HG03108 (cell line): ENCODE results near the gene CAMK2A.

Experiments
- ATAC-seq: cut with Tn5 transposase; IDR thresholded peaks from one replicate; pipeline ENCODE4 v1.9.1; 2021; ENCODE audit warnings: moderate library complexity; ENCODE audit not compliant: unreplicated experiment

The CAMK2A gene

GRCh38 chr5:150279330-150280020, 10.1 kb downstream of the CAMK2A start:
- no peak for ATAC-seq

DNA sequence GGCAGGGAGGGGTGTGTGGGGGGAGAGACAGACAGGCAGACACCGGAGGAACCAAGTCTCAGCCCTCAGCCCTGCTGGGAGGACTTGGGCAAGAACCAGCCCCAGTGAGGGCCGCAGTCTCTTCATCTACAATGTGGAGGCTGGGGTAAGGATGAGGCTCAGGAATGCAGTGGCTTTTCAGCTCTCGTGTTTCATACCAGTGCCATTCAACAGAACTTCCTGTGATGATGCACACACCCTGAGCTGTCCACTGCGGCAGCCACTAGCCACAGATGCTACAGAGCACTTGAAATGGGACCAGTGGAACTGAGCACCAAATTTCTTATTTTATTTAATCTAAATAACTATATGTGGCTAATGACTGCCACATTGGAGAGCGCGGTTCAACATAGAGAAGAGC, 10.7 kb downstream of the CAMK2A start:
- no peak for ATAC-seq

DNA sequence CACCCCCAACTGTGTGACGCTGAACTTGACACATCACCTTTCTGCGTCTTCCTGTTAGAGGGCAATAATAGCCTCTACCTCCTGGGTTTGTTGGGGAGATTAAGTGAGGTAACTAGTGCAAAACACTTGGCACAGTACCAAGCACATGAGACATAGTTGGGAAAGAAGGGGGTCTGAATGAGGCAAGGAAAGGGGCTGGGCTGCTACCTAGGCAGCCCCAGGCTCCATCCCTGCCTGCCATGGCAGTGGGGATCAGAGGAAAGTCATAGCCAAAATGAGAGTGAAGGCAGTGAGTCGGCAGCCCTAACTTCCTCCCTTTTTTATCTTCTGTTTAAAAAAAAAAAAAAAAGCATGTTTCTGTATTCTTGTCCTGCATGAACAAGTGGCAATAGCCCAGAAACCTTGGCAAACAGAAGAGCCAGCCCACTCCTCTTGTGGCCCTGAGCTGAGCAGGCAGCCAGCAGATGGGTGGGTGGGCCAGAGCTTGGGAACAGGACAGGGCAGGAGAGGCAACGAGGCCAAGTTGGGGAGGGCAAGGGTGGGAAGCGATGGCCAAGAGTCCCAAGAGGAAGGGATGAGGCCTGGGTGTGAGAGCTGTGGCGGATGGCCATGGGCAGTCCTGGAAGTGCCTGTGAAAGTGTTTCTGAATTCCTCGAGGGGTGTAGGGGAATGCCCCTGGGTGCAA, 11.4 kb downstream of the CAMK2A start:
- ATAC-seq = no peak

DNA sequence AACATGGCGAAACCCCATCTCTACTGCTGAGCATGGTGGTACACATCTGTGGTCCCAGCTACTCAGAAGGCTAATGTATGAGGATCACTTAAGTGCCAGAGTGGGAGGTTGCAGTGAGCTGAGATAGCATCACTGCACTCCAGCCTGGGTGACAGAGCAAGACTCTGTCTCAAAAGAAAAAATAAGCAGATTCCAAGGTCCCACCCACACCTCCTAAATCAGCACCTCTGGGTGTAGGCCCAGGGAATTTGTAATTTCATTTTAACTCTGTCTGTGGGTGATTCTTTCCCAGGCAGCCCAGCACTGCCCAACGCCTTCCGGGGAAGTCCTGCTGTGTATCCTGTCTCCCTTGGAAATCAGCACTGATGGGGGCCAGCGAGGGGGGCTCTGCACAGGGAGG, 12.5 kb downstream of the CAMK2A start:
- ATAC-seq = no peak

- no peak for ATAC-seq
Observed at GRCh38 chr5:150274811-150275210, 14.8 kb downstream of the CAMK2A start.

DNA sequence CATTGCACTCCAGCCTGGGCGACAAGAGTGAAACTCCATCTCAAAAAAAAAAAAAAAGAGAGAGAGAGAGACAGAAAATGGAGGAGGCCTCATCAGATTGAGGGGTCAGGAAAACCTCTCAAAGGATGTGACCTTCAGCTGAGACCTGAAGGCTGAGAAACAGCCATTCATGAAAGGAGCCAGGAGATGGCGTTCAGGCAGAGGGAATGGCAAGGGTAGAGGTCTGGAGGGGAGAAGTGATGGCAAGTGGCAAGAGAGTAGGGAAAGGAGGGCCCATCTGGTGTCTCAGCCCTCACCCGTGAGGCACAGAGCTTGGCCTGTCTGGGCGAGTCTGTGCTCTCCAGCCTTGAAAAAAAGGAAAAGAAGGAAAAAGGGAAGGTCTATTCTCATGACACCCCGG, 17.0 kb downstream of the CAMK2A start:
- ATAC-seq = no peak

DNA sequence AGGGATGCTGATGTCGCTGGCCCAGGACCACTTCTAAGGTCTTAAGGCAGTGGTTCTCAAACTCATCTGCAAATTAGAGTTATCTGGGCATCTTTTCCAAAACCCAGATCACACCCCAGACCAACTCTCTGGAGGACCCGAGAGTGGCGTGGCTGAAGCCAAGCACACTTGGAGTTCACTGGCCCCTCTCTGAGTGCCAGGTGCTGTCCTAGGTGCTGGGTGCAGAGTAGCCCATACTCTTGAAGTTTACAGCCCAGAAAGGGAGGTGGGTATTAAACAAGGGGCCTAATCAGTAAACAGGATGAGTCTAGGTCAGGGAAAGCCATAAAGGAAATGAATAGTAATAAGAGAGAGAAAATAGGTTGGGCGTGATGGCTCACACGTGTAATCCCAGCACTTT, 17.6 kb downstream of the CAMK2A start:
- ATAC-seq = no peak

- no peak for ATAC-seq
Observed at GRCh38 chr5:150271296-150271692, 18.3 kb downstream of the CAMK2A start.

DNA sequence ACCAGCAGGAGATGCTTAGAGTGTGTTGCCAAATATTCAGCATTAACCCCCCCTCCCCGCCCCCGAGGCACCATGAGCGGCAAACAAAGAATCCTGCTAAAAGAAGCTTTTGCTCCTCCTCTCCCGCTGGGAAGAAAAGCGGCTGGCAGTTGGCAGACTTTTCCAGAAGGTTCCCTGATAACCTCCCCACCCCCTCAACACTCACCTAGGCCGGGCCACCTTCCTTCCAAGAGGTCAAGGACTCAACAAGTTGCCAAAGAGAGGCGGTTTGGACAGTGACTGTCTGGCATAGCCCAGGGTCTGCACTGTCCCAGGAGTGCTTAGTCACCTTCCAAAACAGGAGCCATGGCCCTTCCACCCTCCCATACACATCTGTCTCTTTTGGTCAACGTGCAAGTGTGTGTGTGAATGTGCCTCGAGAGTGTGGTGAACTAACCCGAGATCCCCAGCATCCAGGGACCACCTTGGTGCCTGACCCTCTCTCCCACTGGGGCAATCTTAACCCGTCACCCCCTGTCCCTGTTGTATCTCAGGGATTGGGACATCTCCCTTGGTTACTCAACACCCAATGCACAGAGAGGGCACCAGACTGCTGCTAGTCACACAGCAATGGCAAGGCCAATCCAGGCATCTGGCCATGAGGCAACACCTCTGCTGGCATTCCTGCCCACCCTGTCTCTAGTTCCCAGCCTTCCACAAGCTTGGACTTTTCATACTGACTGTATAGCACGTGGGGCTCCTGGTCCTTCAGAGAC, 18.9 kb downstream of the CAMK2A start:
- ATAC-seq = no peak

- no peak for ATAC-seq
Observed at GRCh38 chr5:150266871-150267291, 22.7 kb downstream of the CAMK2A start.

GRCh38 chr5:150265870-150266383, 23.6 kb downstream of the CAMK2A start:
- no peak for ATAC-seq

GRCh38 chr5:150264667-150265603, 24.6 kb downstream of the CAMK2A start:
- no peak for ATAC-seq

GRCh38 chr5:150263801-150264621, 25.6 kb downstream of the CAMK2A start:
- no peak for ATAC-seq

DNA sequence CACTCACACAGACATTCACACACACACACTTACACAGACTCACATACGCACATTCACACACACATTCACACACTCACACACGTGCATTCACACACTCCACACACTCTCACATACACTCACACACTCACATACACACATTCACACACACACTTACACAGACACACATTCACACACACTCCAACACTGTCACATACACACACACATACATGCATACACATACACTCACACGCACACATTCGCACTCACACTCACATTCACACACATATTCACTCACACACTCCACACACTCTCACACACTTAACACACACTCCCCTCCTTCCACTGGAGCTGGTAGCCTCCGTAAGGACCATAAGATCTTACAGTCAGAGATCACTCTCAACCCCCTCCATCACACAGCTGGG, 26.2 kb downstream of the CAMK2A start:
- ATAC-seq = no peak

DNA sequence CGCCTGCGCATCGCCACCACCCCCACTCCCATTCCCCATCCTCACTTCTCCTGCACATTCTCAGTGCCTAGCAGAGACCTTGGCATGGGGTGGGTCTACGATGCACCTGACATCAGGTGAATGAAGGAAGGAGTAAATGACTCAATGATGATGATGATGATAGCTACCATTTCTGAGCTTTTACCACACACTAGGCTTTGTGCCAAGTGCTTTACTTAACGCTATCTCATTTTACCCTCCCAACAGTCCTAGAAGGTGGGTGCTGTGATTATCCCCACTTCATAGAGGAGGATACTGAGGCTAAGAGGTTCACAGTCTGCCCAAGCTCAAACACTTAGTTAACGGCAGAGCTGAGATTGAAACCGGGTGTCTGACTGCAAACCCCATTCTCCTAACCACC, 27.1 kb downstream of the CAMK2A start:
- no peak for ATAC-seq

GRCh38 chr5:150261231-150261630, 28.3 kb downstream of the CAMK2A start:
- no peak for ATAC-seq

GRCh38 chr5:150258130-150258529, 31.4 kb downstream of the CAMK2A start:
- ATAC-seq = no peak

DNA sequence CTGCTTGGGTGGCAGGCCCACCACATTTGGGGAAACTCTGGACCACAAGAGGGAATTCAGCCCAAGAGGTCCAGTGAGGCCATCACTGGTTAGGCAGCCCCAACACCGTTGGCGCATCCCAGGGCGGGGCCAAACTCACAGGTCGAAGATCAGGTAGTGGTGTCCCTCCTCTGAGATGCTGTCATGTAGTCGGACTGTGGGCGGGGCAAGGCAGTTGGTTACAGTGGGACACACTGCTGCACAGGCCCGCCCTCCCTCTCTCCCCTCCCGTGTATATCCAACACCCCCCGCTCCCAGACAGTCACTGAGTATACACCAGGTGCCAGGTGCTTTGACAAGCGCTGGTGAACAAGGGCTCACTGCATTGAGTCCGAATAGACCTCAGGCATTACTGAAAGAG, 32.1 kb downstream of the CAMK2A start:
- no peak for ATAC-seq

DNA sequence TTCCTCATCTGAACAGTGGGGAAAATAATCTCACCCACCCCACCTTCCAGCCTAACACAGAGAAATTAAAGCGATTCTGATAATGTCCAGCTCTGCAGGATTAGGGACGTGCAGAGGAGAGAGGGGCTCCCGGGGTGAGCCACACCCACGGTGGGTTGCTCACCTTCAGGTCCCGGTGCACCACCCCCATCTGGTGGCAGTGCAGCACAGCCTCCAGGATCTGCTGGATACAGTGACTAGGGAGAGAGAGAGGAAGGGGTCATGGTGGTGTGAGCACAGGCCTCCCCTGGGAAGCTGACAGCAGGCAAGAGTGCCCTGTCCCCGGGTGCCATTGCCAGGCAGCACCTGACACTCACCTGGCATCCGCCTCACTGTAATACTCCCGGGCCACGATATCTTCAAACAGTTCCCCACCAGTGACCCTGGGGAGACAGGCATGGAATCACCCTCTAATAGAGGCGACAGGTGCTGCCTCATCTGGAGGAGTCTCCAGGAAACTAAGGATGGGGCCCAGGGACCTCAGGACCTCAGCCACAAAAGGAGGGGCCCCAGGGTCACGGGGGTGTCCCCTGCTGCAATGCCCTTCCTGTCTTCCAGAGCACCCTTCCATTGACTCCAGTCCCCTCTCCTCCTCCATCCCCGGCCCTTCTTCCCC, 33.0 kb downstream of the CAMK2A start:
- ATAC-seq = no peak
